Central memory CD4-positive, alpha-beta T cell (primary cell): ENCODE measurements around the gene KIAA0586.
"Not testable (repeated sequence)": the region's sequence is repeated elsewhere in the genome, so short reads cannot be mapped to it uniquely, and the experiment has no call there.

Experiments used
- DNase-seq: peaks from one replicate; pipeline ENCODE4 v3.0.0; 2022

KIAA0586 gene

DNA sequence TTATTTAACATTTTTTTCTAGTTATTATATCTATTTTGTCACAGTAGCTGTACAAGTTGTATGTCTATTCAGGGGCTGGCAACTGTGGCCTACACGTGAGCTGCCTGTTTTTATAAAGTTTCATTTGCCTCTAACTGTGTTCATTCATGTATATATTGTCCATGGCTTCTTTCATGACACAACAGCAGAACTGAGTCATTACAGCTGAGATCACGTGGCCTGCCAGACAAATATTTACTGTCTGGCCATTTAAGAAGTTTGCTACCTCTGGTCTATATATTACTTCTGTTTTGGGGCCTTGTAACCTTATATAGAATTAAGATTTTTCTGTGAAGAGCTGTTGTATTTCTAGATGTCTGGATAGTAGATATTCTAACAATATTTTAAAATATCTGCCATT is 37.9 kb downstream of the KIAA0586 start:
- DNase-seq, result no peak

DNA sequence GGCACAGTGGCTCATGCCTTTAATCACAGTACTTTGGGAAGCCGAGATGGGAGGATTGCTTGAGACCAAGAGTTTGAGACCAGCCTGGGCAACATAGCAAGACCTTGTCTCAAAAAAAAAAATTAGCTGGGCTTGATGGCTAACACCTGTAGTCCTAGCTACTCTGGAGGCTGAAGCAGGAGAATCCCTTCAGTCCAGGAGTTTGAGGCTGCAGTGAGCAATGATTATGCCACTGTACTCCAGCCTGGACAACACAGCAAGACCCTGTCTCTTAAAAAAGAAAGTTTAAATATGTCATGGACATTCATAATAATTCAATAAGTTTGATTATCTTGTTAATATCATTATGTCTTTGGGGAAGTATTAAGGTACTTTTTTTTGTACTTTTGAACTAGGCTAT is 38.9 kb downstream of the KIAA0586 start:
- DNase-seq, result no peak

DNA sequence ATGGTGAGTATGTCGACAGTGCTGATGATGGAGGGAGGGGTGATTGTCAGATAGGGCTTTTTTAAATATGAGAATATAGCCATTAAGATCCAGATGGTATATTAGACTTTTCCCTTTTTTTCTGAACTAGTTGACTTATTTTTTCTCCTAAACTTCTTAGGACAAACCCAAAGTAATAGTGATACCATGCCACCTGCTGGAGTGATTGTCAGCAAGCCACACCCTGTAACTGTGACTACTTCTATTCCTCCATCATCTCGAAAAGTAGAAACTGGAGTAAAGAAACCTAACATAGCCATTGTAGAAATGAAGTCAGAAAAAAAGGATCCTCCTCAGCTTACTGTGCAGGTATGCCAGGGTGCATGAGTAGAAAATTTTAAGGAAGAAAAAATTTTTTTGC is 40.1 kb downstream of the KIAA0586 start:
- DNase-seq, result no peak

DNA sequence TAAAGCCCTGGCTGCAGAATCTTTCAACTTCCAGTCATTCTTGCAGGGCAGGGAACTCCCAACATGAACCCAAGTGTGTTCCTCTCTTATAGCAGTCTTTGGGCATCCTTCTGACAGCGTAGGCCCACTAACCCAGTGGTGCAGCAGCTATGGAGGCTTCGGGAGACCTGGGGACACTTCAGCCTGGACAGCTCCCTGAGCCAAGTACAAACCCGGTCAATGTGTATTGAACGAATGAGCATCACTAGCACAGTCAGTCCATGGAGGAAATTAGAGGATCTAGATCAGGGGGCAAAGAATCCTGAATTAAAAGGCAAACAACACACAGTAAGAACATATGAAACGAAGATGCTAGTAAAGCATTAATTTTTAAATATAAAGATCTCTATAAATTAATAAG is 41.8 kb downstream of the KIAA0586 start:
- no peak for DNase-seq

DNA sequence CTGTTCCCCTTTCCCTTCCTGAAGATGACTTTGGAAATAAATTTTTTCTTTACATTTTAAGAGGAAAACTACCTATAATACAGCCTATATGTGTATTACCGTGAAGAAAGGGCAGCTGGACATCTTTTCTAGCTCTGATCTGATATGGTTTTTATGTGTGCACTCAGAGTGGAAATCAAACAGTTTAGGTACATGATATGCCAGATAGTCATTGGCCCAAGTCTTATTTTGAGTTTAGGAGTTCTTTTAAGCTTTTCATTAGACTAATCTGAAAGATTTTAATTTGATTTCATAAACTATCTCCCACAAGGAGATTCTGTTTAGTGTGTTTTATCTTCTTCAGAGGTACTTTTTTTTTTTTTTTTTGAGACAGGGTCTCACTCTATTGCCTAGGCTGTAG is 48.8 kb downstream of the KIAA0586 start:
- no peak for DNase-seq

DNA sequence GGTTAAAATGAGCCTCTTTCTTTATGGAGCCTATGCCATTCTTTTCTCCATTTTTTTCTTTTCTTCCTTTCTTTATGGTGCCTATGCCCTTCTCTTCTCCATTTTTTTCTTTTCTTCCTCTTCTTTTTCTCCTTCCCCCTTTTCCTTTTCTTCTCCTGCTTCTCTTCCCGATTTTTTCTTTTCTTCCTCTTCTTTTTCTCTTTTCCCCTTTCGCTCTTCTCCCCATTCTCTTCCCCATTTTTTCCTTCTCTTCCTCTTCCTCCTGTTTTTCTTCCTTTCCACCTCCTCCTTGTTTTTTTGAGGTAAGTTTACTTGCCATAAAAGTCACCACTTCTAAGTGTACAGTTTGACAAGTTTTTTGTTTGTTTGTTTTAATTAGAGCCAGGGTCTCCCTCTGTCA is 50.1 kb downstream of the KIAA0586 start:
- DNase-seq, result no peak

DNA sequence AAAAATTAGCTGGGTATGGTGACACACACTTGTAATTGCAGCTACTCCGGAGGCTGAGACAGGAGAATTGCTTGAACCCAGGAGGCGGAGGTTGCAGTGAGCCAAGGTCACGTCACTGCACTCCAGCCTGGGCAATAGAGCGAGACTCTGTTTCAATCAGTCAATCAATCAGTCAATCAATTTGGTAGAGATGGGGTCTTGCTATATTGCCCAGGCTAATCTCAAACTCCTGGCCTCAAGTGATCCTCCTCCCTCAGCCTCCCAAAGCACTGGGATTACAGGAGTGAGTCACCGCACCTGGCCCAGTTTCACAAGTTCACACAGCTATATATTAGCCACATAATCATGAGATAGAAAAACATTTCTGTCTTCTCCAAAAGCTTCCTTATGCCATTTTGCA is 50.8 kb downstream of the KIAA0586 start:
- DNase-seq, result not testable (repeated sequence)

DNA sequence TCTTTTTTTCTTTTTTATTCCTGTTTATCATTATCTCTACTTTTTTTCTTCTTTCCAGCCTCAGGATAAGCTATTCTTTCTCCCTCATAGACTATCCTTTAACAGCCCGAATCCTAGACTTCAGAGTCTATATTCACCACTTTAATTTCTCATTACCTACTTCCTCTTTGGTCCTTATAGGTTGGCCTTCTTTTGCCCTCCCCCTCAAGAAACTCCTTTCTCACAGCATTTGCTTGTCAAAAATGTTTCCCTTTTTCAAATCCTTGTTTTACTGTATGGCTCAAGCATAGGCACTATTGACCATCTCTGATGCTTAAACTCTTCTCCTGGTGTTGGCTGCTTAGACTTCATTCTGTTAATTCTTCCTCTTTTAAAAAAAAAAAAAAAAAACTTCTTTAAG is 52.5 kb downstream of the KIAA0586 start:
- no peak for DNase-seq

DNA sequence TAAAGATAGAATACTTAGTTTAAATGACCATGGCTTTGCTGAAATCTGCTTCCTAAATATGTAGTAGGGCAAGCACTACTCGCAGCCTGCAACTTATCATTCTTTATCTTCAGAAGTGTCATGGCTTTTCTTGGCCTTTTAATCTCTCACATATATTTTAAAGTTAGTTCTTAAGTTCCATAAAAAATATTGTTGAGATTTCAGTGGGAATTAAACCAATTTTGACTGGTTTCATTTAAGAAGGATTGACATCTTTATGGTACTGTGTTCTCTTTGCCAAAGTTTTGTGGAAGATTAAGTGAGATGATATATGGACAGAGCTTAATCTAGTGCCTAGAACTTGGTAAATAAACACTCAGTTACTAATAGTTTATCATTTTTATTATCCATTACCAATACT is 56.7 kb downstream of the KIAA0586 start:
- DNase-seq, result no peak

DNA sequence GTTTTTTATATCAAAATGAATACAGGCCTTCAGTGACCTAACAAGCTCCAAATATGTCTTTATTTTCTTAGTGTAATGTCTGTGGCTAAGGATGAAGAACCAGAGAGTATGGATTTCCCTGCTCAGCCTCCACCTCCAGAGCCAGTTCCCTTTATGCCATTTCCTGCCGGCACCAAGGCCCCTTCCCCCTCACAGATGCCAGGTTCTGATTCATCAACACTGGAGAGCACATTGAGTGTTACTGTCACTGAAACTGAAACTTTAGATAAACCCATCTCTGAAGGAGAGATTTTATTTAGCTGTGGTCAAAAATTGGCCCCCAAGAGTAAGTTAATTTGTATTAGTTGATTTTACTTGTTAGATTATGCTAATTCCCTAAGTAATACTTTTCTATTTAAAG is 61.0 kb downstream of the KIAA0586 start:
- DNase-seq, result no peak

DNA sequence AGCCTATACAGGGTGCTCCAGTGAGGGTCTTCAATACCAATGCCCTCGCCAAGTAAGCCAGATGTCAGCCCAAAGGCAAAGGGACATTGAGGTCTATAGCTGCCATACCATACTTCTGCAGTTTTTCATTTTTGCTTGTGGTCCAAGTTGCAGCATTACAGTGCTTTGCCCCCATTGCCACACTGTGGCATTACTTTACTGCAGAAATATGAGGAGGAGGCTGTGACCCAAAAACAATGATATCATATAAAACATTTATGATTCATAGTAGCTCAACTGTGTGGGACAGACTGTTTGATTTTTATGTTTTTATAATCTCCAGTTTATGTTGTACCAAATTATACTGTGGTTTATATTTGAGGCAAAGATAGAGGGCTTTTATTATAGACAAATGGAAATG is 64.1 kb downstream of the KIAA0586 start:
- no peak for DNase-seq

DNA sequence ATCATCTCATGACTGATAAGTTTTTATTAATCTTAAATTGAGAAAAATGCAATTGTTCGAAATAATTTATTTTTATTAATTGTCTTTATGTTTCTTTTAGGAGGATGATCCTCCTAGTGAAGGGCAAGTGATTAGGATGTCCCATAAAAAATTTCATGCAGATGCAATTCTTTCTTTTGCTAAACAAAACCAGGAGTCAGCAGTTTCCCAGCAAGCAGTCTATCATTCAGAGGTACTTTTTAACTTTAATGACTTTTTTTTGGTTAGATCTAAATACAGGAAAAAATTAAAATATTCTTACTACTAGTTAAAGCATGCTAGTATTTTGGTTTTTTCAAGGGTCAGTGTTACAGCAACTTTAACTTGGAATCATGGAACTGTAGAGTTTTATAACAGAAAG is 64.5 kb downstream of the KIAA0586 start:
- no peak for DNase-seq

DNA sequence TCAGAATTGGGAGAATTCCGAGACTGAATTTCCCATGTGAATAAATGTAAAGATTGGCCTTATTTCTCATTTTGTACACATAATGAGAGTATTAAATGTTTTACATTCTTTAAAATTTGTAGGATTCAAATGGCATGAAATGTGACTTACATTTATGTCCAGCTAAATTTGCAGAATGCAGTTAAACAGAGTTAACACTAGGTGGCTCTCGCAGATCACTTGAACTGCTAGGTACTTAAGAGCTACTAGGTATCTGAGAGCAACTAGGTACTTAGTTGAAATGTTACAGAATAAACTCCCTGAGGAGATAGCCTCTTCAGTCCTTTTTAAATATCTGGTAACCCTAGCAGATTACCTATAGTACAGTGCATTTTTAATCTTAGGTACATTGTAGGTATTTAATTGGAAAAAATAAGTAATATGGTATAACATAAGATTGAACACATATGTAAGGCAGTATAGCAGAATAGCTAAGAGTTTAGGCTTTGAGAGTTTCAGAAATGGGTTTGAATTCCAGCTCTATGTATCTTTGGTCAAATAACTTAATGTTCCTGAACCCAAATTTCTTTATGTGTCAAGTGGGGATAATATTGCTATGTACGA is 73.8 kb downstream of the KIAA0586 start:
- DNase-seq, result peak; percentile 31

DNA sequence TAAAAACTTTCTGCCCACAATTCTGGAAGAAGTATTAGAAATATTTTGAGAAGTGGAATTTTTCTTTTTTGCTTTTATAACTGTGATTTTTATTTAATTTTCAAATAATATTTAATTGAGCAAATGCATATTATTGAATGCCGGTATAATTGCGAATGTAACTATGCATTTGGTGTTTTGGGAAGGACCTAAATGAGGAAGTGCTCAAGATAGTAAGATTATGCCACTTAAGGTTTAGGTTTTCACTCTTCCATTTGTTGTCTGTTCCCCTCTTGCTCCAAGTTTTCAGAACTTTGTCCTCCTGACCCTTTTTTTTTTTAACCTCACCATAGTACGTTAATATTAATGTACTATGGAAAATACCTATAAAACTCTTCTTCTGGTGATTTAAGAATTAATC is 85.8 kb downstream of the KIAA0586 start:
- no peak for DNase-seq

DNA sequence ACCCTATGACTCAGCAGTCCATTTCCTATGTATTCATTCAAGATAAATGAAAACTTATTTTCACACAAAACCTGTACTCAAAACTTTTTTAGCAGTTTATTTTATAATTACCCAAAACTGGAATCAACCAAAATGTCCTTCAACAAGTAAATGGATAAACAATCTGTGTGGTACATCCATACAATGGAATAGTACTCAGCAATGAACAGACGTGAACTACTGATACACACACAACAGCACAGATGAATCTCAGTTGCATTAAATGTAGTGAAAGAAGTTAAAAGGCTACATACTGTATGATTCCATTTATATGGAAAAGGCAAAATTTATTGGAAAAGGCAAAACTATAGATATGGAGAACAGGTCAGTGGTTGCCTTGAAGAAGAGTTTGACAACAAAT is 90.1 kb downstream of the KIAA0586 start:
- DNase-seq, result no peak

DNA sequence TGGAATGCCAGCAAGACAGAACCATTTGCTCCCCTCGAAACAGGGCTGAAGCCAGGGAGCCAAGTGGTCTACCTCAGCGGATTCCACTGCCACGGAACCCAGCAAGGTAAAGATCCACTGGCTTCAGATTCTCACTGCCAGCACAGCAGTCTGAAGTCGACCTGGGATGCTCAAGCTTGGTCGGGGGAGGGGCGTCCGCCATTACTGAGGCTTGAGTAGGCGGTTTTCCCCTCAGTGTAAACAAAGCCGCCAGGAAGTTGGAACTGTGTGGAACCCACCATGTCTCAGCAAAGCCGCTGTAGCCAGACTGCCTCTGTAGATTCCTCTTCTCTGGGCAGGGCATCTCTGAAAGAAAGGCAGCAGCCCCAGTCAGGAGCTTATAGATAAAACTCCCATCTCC is 98.2 kb downstream of the KIAA0586 start:
- DNase-seq, result not testable (repeated sequence)

DNA sequence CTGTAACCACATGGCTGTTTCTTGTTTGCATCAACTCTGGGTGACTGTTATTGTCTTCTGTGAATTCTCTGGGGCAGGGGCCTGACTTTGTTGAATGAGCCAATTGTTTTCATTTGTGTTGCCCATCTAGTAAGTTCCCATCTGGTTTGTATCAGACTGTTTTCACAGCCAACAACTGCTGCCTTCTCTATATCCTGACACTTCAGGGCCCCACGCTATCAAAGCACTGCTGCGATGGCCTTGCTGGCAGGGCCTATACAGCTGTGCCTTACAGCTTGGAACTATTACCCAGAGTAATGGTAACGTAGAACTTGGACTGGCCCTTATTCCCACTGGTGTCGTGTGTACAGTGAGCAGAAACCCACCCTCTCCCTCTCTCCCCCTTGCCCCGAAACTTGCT is 105.9 kb downstream of the KIAA0586 start:
- DNase-seq, result no peak

DNA sequence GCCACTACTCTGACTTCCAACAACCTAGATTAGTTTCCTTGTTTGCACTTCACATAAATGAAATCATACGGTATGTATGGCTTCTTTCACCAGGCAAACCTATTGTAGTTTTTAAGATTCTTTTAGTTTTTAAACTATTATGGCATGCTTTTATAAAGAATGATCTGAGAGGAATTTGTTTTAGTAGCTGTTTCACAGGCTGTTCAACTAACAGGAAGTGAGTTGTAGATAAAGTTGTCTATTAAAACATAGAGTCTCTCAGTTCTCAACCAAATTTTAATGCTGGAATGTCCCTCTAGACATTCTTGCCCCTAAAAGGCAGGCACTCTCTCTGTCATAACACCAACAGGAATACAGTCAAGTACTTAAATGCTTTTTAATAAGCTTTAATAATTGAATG is 107.5 kb downstream of the KIAA0586 start:
- DNase-seq, result no peak

DNA sequence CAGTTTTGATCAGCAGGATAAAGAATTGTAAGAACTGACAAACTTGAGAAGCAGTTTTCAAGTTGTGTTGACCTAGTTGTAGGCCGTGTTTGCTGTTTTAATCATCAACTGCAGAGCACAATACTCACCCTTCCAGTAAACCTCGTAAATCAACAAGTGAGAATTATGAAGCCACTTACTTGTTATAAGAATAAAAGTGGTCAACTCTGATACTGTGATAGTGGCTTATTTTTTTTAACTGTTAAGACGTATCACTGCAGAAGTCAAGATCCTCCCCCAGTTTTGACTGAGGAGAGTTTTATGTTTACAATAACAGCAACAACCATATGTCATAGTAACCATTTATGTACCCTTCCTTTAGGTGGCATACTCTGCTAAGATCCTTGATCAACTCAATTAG is 109.5 kb downstream of the KIAA0586 start:
- DNase-seq, result no peak

DNA sequence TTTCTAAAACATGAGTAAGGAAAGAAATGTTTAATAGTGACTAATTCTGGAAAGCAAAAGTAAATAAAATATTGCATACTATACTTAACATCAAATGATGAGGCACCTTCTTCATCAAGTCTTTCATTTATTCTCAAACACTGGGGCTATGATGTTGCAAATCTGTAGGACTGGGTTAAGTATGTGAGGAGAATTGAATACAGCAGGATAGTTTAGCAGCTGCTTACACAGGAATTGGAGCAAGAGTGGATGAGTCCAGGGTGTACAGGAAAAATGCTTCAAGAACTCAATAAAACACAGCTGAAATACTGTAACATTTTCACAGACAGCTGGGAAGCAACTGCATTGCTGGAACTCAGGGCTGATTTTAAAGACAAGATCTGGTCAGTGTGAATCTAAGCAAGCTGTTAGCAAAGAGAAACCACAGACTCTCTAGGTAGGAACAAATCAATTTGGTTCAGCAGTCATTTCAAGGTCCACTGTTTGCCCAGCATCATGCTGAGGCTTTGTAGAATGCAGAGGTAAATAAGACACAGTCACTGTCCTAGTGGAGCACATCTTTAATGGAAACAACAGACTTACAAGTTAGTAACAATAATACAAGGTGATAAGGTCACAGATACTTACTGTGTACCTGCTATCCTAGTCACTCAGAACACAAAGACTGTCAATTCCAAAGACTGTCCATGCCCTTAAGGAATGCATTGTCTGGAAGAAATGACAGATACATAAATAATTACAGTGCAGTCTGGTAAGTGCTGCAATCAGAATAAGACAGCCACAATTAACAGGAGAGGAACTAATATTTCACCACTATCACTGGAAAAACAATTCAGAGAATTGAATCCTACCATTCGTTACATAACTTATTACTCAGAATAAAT is 113.5 kb downstream of the KIAA0586 start:
- no peak for DNase-seq

DNA sequence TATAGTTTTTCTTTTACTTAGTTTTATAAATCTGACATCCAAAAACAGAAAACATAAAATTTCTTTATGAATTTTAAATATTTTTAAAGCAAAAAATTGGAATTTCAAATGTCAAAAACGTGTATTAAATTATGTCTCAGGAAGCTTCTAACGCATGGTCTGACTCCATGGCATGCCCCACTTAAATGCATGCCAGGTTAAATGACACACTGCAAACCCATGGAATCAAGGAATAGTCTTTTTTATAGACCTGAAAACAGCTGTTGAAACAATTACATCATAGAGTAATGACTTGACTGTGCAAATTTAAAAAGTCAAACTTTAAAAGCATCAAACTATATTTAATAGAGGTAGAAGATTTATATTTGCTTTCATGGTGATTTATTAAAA is 114.1 kb downstream of the KIAA0586 start:
- no peak for DNase-seq

DNA sequence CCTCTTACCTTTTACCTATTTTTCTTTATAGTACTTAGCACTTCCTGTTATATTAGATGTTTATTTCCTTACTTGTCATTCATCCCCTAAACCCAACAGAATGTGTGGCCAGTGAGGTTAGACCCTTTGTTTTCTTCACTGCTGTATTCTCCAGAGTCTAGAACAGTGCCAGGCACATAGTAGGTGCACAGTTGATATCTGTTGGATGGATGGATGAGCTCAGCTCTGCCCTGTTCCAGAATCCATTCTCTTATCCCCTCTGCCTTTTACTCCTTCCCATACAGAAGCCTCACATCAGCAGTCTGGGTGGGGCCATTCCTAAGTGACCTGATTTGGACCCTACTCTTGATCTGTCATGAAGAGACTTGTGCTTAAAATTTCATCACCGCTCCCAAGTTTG is 115.7 kb downstream of the KIAA0586 start:
- DNase-seq, result no peak

DNA sequence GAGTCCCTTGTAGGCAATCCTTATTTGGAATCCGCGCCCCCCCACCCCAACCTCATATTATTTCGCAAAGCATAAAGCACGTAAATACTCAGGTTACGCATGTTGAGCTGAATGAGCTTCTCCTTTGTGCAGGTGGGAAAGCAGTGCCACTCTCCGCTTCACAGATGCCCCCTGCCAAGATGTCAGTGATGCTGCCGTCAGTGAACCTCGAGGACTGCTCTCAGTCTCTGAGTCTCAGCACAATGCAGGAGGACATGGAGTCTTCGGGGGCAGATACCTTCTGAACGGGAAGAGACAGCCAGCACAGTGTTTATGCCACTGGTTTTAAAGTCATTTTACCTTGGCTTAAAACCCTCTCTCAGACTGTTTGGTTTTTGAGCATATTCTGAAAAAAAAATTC is 120.1 kb downstream of the KIAA0586 start:
- no peak for DNase-seq

DNA sequence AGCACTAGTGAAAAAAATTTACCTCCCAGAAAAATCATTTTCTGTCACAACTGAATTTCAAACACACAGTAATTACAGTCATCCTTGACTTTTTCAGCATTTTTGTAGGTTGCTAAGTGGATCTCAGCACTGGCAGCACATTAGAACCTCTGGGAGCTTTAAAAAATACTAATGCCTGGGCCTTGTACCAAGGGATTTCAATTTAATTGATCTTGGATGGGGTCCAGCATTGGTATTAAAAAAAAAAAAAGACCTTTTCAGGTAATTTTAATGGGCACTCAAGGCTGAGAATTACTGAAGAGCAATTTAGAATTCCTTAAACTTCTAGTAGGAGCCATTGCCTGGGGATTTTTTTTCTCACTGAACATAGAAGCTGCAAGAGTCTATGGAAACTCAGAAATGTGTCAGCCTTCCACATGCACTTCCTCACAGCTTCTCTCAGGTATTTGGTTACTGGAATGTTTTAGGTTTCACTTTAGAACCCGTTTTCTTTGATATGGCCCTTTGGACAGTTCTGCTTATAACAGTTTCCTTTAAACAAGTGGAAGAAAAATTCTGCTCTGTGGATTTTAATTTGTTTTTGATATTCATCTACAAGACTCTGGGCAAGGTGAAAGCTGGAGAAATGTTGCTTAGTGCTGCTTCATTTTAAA is 121.7 kb downstream of the KIAA0586 start:
- DNase-seq, result no peak
